Fibroblast of lung (primary cell): ENCODE data around the gene NDST3. TPM values are rescaled to one million over a fixed set of nuclear protein-coding genes. Genes with fewer than 3 reads are reported as not detected.

Experiments
- DNase-seq, 2 donors: peaks; one replicate each; pipeline versions ENCODE4 v3.0.0 to v3.0.0-alpha.2; 2010; ENCODE audit warnings: low read depth in 2 of 2
- H2AFZ ChIP-seq: 2 replicates; pipeline ENCODE4 v1.5.1; 2012; ENCODE audit warnings: low read length, control low read depth, inconsistent platforms
- H3K27ac ChIP-seq: 2 replicates; pipeline ENCODE4 v1.5.1; 2011; ENCODE audit warnings: low read length, control low read depth; ENCODE audit not compliant: insufficient read depth
- H3K27me3 ChIP-seq: 2 replicates; pipeline ENCODE4 v1.5.1; 2011; ENCODE audit warnings: mild to moderate bottlenecking, low read length; ENCODE audit not compliant: control insufficient read depth, insufficient read depth
- H3K36me3 ChIP-seq: 2 replicates; pipeline ENCODE4 v1.5.1; 2011; ENCODE audit warnings: low read length; ENCODE audit not compliant: control insufficient read depth, insufficient read depth
- H3K4me1 ChIP-seq: 2 replicates; pipeline ENCODE4 v1.5.1; 2011; ENCODE audit warnings: low read length; ENCODE audit not compliant: control insufficient read depth, insufficient read depth; ENCODE audit errors: extremely low read depth
- H3K4me2 ChIP-seq: 2 replicates; pipeline ENCODE4 v1.5.1; 2011; ENCODE audit warnings: low read length, control low read depth; ENCODE audit not compliant: insufficient read depth; ENCODE audit errors: extremely low read depth
- H3K4me3 ChIP-seq, 4 experiments: fragments of 200-600 bp in 1 of 4; sonication (generic) in 1 of 4; replicated peaks in 1 of 4; 2 replicates each; pipeline ENCODE4 v1.5.1; 2011 to 2016; ENCODE audit warnings: low read length in 4 of 4, low read depth in 3 of 4, mild to moderate bottlenecking in 3 of 4, control low read depth in 2 of 4, inconsistent platforms in 1 of 4, mixed read lengths in 1 of 4; ENCODE audit not compliant: insufficient read depth in 1 of 4; ENCODE audit errors: control extremely low read depth in 1 of 4
- H3K79me2 ChIP-seq: 2 replicates; pipeline ENCODE4 v1.5.1; 2012; ENCODE audit warnings: mild to moderate bottlenecking, low read length, inconsistent platforms; ENCODE audit not compliant: control insufficient read depth, insufficient read depth
- H3K9ac ChIP-seq: 2 replicates; pipeline ENCODE4 v1.5.1; 2011; ENCODE audit warnings: mild to moderate bottlenecking, low read length, control low read depth; ENCODE audit not compliant: insufficient read depth
- H3K9me3 ChIP-seq: 2 replicates; pipeline ENCODE4 v1.5.1; 2012; ENCODE audit warnings: low read depth, low read length; ENCODE audit not compliant: control insufficient read depth, insufficient read depth
- H4K20me1 ChIP-seq: 2 replicates; pipeline ENCODE4 v1.5.1; 2011; ENCODE audit warnings: low read length; ENCODE audit not compliant: control insufficient read depth, insufficient read depth; ENCODE audit errors: extremely low read depth
- CTCF ChIP-seq, 2 donors: IDR thresholded peaks in 1 of 2; conservative IDR thresholded peaks in 1 of 2; 1 replicate in 1 of 2; 2 replicates in 1 of 2; pipeline ENCODE4 v1.5.1; 2011 to 2012; ENCODE audit warnings: low read length in 2 of 2, control low read depth in 1 of 2, inconsistent platforms in 1 of 2, low read depth in 1 of 2, mild to moderate bottlenecking in 1 of 2
- EZH2 ChIP-seq: IDR thresholded peaks from 2 replicates; pipeline ENCODE4 v1.5.1; 2012; ENCODE audit warnings: low read length, control low read depth, mild to moderate bottlenecking; ENCODE audit errors: missing control alignments
- polyA plus RNA-seq, 2 donors: library from polyadenylated mRNA; depleted of rRNA in 1 of 2; stranded (reverse) in 1 of 2; unstranded in 1 of 2; fragments of >200 nt; gene quantifications; 2 replicates each; pipeline ENCODE4 v1.2.1, GENCODE V29; 2011 to 2012; ENCODE audit warnings: missing spikeins in 1 of 2
- total RNA-seq: library from RNA; depleted of rRNA; stranded (reverse); fragments of >200 nt; gene quantifications from 2 replicates; pipeline ENCODE4 v1.2.1, GENCODE V29; 2014

The NDST3 gene
- total and polyA plus RNA-seq, 2 donors (not counting 1 experiment from before 2014, with no cell fraction given), result 0.16 TPM; not detected in 1

- Histone ChIP-seq H3K9ac (no peak overlapping the region), H3K27ac (no peak overlapping the region), H2AFZ (no peak overlapping the region), H3K4me1 (no peaks in the 10 kb centered on the region), H4K20me1 (no peaks in the 10 kb centered on the region), H3K27me3 (peaks cover 2% of the 10 kb centered on the region), H3K9me3 (no peaks in the 10 kb centered on the region), H3K4me2 (no peak overlapping the region), H3K36me3 (no peaks in the 10 kb centered on the region), H3K79me2 (no peaks in the 10 kb centered on the region), H3K4me3 (no peak overlapping the region)
- TF ChIP-seq EZH2, result no peak
- TF ChIP-seq CTCF (conservative IDR thresholded peaks at IDR 0.05 in 1 of 2, IDR thresholded peaks at IDR 0.05 in 1 of 2; ENCODE audit: low read depth in 1 of 2, low read length in 2 of 2), result no peak
- DNase-seq, result no peak
These were observed 3.7 kb downstream of the NDST3 start for GRCh38 chr4:118037955-118038354.

DNA sequence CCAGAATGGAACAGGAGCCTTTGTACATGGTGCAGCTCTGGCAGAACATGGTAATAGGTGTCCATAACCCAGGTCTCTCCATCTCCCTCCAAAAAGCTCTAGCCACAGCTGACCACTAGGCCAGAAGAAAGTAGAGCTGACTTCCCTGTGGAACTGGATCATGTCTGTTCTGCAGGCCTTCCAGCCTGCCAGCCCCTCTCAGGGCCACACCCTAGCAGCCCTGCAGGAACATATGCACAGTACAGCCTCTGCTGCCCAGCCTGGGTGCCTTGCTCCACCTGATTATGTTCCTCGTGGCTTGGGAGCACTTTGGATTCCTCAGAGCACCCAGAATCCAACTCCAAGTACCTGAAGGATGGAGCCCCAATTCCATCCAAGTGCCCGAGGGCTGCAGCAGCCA, 12.0 kb downstream of the NDST3 start:
- no peaks in the 10 kb centered on the region for H3K36me3 ChIP-seq
- H3K9me3 ChIP-seq, result no peaks in the 10 kb centered on the region
- H3K79me2 ChIP-seq, result no peaks in the 10 kb centered on the region
- DNase-seq, result no peak
- no peak overlapping the region for H2AFZ ChIP-seq
- H3K9ac ChIP-seq, result no peak overlapping the region
- TF ChIP-seq CTCF (conservative IDR thresholded peaks at IDR 0.05 in 1 of 2, IDR thresholded peaks at IDR 0.05 in 1 of 2; ENCODE audit: low read depth in 1 of 2, low read length in 2 of 2) (no peak), EZH2 (no peak)
- H3K27ac ChIP-seq, result no peak overlapping the region
- H3K4me2 ChIP-seq, result no peak overlapping the region
- no peaks in the 10 kb centered on the region for H3K27me3 ChIP-seq
- no peaks in the 10 kb centered on the region for H3K4me1 ChIP-seq
- no peaks in the 10 kb centered on the region for H4K20me1 ChIP-seq
- H3K4me3 ChIP-seq, result no peak overlapping the region

- no peak for DNase-seq
- no peak overlapping the region for H3K9ac ChIP-seq
- no peaks in the 10 kb centered on the region for H3K4me1 ChIP-seq
- no peaks in the 10 kb centered on the region for H3K27me3 ChIP-seq
- H3K9me3 ChIP-seq, result no peaks in the 10 kb centered on the region
- no peak overlapping the region for H3K4me2 ChIP-seq
- H3K4me3 ChIP-seq, result no peak overlapping the region
- TF ChIP-seq CTCF (conservative IDR thresholded peaks at IDR 0.05 in 1 of 2, IDR thresholded peaks at IDR 0.05 in 1 of 2; ENCODE audit: low read depth in 1 of 2, low read length in 2 of 2) (no peak), EZH2 (no peak)
- no peak overlapping the region for H3K27ac ChIP-seq
- H3K79me2 ChIP-seq, result no peaks in the 10 kb centered on the region
- H3K36me3 ChIP-seq, result no peaks in the 10 kb centered on the region
- H4K20me1 ChIP-seq, result no peaks in the 10 kb centered on the region
- H2AFZ ChIP-seq, result no peak overlapping the region
These were observed 12.8 kb downstream of the NDST3 start for GRCh38 chr4:118047043-118047442.
